ENCODE measurements around the gene LGR6. TPM values are rescaled to one million over a fixed set of nuclear protein-coding genes. Genes with fewer than 3 reads are reported as not detected.

The LGR6 gene
- total RNA-seq, 1 donor, result 0.54 TPM

- DNase-seq (ENCODE audit: low read depth in 2 of 3, low spot score in 2 of 3), result no peak
These were observed 167.6 kb downstream of the LGR6 start for GRCh38 chr1:202361224-202361623.

GRCh38 chr1:202361701-202362100 lies 168.1 kb downstream of the LGR6 start:
- DNase-seq (ENCODE audit: low read depth in 2 of 3, low spot score in 2 of 3), result no peak

- no peak for DNase-seq (ENCODE audit: low read depth in 2 of 3, low spot score in 2 of 3)
These were observed 168.6 kb downstream of the LGR6 start for GRCh38 chr1:202362212-202362611.

GRCh38 chr1:202365092-202365815 lies 171.7 kb downstream of the LGR6 start:
- DNase-seq (ENCODE audit: low read depth in 2 of 3, low spot score in 2 of 3), result no peak

- DNase-seq (ENCODE audit: low read depth in 2 of 3, low spot score in 2 of 3), result no peak
These were observed 173.7 kb downstream of the LGR6 start for GRCh38 chr1:202367271-202367670.

Other genes starting within 250 kb of the LGR6 start
- not detected for gene LMOD1, start 247.3 kb upstream of the LGR6 start, total RNA-seq
- 11.6 TPM for gene TIMM17A, start 238.3 kb upstream of the LGR6 start, total RNA-seq
- gene RNPEP, start 211.2 kb upstream of the LGR6 start, total RNA-seq, result 23.2 TPM
- 1.3 TPM for gene ELF3, start 183.2 kb upstream of the LGR6 start, total RNA-seq
- under 0.01 TPM for gene GPR37L1, start 70.9 kb upstream of the LGR6 start, total RNA-seq
- 37.7 TPM for gene ARL8A, start 49.1 kb upstream of the LGR6 start, total RNA-seq
- 167 TPM for gene PTPN7, start 33.2 kb upstream of the LGR6 start, total RNA-seq
- 9.2 TPM for gene UBE2T, start 148.1 kb downstream of the LGR6 start, total RNA-seq
- 40.1 TPM for gene PPP1R12B, start 154.9 kb downstream of the LGR6 start, total RNA-seq